ENCODE measurements around the gene SORCS2. TPM values are rescaled to one million over a fixed set of nuclear protein-coding genes. Genes with fewer than 3 reads are reported as not detected.
A peak's percentile ranks its signal among the peaks of the same experiment; 100 is the strongest.

SORCS2 gene
- total and polyA plus RNA-seq, 3 donors from 2014 or later: 2.7 to 4.6 (median 2.9) TPM

GRCh38 chr4:7428261-7429068, 236.1 kb downstream of the SORCS2 start:
- peaks cover 6% of the 10 kb centered on the region for H3K4me1 ChIP-seq
- H3K27ac ChIP-seq: no peak overlapping the region
- no peaks in the 10 kb centered on the region for H3K9me3 ChIP-seq
- H3K36me3 ChIP-seq (ENCODE audit: low read depth, missing control alignments): no peaks in the 10 kb centered on the region
- H3K4me3 ChIP-seq: no peak overlapping the region
- 88 to 90% methylated on average over 14 to 16 of the region's 16 CpGs for WGBS, 2 donors
- intact Hi-C loops (cut with DNase I; ENCODE audit: low total_unique reads): no loop called here
- DNase-seq: peak; percentile 12
- H3K27me3 ChIP-seq: no peaks in the 10 kb centered on the region
- no peak for TF ChIP-seq CTCF (IDR thresholded peaks at IDR 0.05)

- intact Hi-C loops (cut with DNase I; ENCODE audit: low total_unique reads): no loop called here
- no peak for DNase-seq
These were observed 236.7 kb downstream of the SORCS2 start for GRCh38 chr4:7429069-7429416.

GRCh38 chr4:7429601-7430078, 237.3 kb downstream of the SORCS2 start:
- no peak overlapping the region for H3K27ac ChIP-seq
- intact Hi-C loops (cut with DNase I; ENCODE audit: low total_unique reads): no loop called here
- no peak for TF ChIP-seq POLR2A (IDR thresholded peaks at IDR 0.05)
- no peak for TF ChIP-seq CTCF (IDR thresholded peaks at IDR 0.05)
- H3K36me3 ChIP-seq (ENCODE audit: low read depth, missing control alignments): no peaks in the 10 kb centered on the region
- H3K9me3 ChIP-seq: no peaks in the 10 kb centered on the region
- H3K27me3 ChIP-seq: no peaks in the 10 kb centered on the region
- H3K4me1 ChIP-seq: peaks cover 16% of the 10 kb centered on the region
- no peak overlapping the region for H3K4me3 ChIP-seq
- DNase-seq: peak; percentile 9
- 77 to 80% methylated on average over 16 to 17 of the region's 17 CpGs for whole genome bisulfite sequencing, 2 donors

More at GRCh38 chr4:7429069-7429416, 236.7 kb downstream of the SORCS2 start:
- no peak overlapping the region for H3K27ac ChIP-seq
- no peaks in the 10 kb centered on the region for H3K27me3 ChIP-seq
- WGBS, 2 donors: 83 to 89% methylated on average over 9 of the region's 9 CpGs
- H3K9me3 ChIP-seq: no peaks in the 10 kb centered on the region
- H3K4me1 ChIP-seq: peaks cover 10% of the 10 kb centered on the region
- TF ChIP-seq CTCF (IDR thresholded peaks at IDR 0.05) (no peak), POLR2A (IDR thresholded peaks at IDR 0.05) (no peak)
- no peaks in the 10 kb centered on the region for H3K36me3 ChIP-seq (ENCODE audit: low read depth, missing control alignments)
- no peak overlapping the region for H3K4me3 ChIP-seq

GRCh38 chr4:7430368-7430964, 238.1 kb downstream of the SORCS2 start:
- DNase-seq: peak; percentile 12
- 76 to 87% methylated on average over 13 to 15 of the region's 16 CpGs for WGBS, 2 donors
- intact Hi-C loops (cut with DNase I; ENCODE audit: low total_unique reads): no loop called here

More at GRCh38 chr4:7430368-7430964, 238.1 kb downstream of the SORCS2 start:
- Histone ChIP-seq H3K27me3 (no peaks in the 10 kb centered on the region), H3K36me3 (ENCODE audit: low read depth, missing control alignments) (no peaks in the 10 kb centered on the region), H3K9me3 (no peaks in the 10 kb centered on the region), H3K4me3 (no peak overlapping the region), H3K27ac (no peak overlapping the region), H3K4me1 (peaks cover 18% of the 10 kb centered on the region)
- no peak for TF ChIP-seq POLR2A (IDR thresholded peaks at IDR 0.05)
- TF ChIP-seq CTCF (IDR thresholded peaks at IDR 0.05): no peak
